Muscle layer of colon (tissue), 2 donors: ENCODE data around the gene AHNAK2.

Experiments used
- H3K27ac ChIP-seq: one replicate; pipeline ENCODE4 v1.7.0; 2013; ENCODE audit warnings: low read depth, mild to moderate bottlenecking, low read length, moderate library complexity
- H3K27me3 ChIP-seq, 2 donors: one replicate each; pipeline ENCODE4 v1.7.0; 2013; ENCODE audit warnings: low read length in 2 of 2, mild to moderate bottlenecking in 2 of 2; ENCODE audit not compliant: insufficient read depth in 2 of 2, control insufficient read depth in 1 of 2
- H3K36me3 ChIP-seq: one replicate; pipeline ENCODE4 v1.7.0; 2013; ENCODE audit warnings: mild to moderate bottlenecking, low read length; ENCODE audit not compliant: insufficient read depth
- H3K4me1 ChIP-seq: one replicate; pipeline ENCODE4 v1.7.0; 2013; ENCODE audit warnings: mild to moderate bottlenecking, low read length; ENCODE audit not compliant: insufficient read depth
- H3K4me3 ChIP-seq, 2 donors: one replicate each; pipeline ENCODE4 v1.7.0; 2013; ENCODE audit warnings: low read length in 2 of 2, low read depth in 1 of 2, mild to moderate bottlenecking in 1 of 2, moderate library complexity in 1 of 2
- H3K9ac ChIP-seq: one replicate; pipeline ENCODE4 v1.7.0; 2013; ENCODE audit warnings: low read length
- H3K9me3 ChIP-seq: one replicate; pipeline ENCODE4 v1.7.0; 2013; ENCODE audit warnings: mild to moderate bottlenecking, low read length
- donor health status: abdominal sarcoma.
- donor health status: Adenocarcinoma of cecum.

The AHNAK2 gene

DNA sequence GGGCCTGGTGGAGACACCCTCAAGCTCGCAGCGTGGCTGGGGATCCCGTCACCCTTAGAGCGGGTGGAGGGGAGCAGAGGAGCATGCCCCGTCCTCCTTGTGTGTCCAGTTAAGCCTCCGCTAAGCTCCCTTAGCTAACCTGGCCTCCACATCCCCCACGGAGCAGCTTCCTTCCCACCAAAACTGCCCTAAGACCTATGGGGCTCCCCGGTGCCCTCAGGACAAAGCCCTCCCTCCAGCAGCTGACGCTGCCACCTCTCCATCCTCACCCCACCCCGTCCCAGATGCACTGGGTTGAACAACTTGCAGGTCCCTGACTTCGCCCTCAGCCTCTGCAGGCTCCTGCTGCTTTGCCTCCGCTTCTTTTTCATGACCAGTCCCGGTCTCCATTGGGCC, 4.0 kb downstream of the AHNAK2 start:
- Histone ChIP-seq H3K4me1 (peaks cover 79% of the 10 kb centered on the region), H3K4me3 (peak overlapping the region; percentile 16 to 32), H3K27ac (peak overlapping the region; percentile 96), H3K36me3 (no peaks in the 10 kb centered on the region), H3K9ac (peak overlapping the region; percentile 44), H3K9me3 (no peaks in the 10 kb centered on the region), H3K27me3 (no peaks in the 10 kb centered on the region)

DNA sequence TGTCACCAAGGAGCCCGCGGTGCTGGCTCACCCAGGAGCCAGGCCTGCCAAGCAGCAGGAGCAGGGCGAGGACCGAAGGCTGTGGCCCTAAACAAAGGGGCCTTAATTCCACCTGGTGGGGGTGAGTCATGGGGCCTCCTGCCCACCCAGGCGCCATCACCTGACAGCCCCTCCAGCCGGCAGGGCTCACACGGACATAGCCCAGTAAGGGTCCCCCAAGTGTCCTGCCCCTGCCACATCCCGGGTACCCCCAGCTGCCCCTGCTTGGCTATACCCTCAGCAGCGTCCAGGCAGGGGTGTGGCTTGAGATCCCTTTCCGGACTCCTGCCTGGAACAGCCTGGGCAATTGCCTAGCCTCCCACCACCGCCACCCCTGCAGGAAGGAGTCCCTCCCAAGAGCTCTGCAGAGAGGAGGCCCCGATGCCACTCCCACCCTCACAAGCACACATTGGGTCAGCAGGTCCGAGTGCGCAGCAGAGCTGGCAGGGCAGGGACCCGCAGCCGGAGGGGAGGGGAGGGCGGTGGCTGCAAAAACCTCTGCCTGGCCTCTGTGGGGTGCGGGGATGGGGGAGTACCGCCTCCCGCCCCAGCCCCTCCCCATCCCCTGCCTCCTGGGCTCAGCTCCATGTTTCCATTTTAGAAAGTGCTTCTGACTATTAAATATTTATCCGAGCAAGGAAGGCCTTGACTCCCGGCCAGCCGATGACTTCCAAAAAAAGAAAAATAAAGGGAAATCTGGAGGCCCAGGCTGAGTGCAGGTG, 4.6 kb downstream of the AHNAK2 start:
- H3K4me3 ChIP-seq: peak overlapping the region; percentile 16 to 45
- H3K9ac ChIP-seq: peak overlapping the region; percentile 44
- H3K4me1 ChIP-seq: peaks cover 85% of the 10 kb centered on the region
- no peaks in the 10 kb centered on the region for H3K36me3 ChIP-seq
- H3K27ac ChIP-seq: peak overlapping the region; percentile 96
- no peaks in the 10 kb centered on the region for H3K27me3 ChIP-seq
- no peaks in the 10 kb centered on the region for H3K9me3 ChIP-seq

DNA sequence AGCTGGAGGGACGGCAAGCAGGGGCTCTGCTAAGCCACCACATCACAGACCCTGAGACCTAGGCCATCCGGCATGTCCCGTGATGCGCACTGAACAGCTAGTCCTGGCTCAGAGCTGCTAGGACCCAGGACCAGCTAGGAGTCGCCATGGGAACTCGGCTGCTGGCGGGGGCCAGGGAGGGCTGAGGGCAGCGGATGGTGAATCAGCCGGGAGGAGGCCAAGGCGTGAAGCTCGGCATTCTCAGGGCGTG, 5.1 kb downstream of the AHNAK2 start:
- H3K9ac ChIP-seq: peak overlapping the region; percentile 28
- peaks cover 87% of the 10 kb centered on the region for H3K4me1 ChIP-seq

DNA sequence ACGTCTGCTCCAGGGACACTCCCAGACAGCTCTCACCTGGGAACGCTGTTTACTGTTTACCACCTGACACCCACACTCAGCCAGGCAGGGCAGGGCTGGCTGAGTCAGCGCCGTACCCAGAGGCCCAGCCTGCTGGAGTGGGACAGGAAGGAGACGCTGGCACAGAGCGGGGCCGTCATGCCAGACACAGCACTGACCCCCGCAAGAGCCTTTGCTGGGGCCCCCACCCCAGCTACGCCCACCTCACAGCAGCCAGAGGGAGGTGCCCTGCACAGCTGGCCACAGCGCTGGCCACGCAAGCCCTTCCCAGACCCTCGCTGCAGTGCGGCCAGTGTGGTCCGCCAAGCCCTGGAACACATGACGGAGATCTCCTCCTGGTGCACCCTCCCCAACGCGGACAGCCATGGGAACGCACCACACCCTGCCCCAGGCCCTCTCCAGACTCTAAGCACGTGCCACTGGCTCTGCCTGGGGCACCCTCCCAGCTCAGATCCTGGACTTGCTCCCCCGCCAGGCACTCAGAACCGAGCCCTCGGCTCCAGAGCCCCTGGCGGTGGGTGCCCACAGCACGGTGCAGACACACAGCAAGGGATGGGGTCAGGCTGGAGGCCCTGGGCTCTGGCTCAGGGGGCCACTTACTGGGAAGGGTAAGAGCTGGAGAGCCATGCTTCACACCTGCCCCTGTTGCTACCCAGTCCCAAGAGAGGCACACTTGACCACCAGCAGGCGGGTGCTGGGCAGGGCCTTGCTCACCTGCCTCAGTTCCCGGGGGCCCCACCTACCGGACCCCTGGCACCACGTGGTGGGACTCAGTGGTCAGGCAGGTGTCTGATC, 5.7 kb downstream of the AHNAK2 start:
- Histone ChIP-seq H3K27me3 (no peaks in the 10 kb centered on the region), H3K9me3 (no peaks in the 10 kb centered on the region), H3K4me3 (peak overlapping the region in 1 of 2 donors; percentile 28), H3K9ac (peak overlapping the region; percentile 28), H3K4me1 (peaks cover 86% of the 10 kb centered on the region), H3K27ac (peak overlapping the region; percentile 96), H3K36me3 (no peaks in the 10 kb centered on the region)

More for the DNA sequence above, 5.1 kb downstream of the AHNAK2 start:
- Histone ChIP-seq H3K4me3 (peak overlapping the region in 1 of 2 donors; percentile 28), H3K9me3 (no peaks in the 10 kb centered on the region), H3K27me3 (no peaks in the 10 kb centered on the region), H3K36me3 (no peaks in the 10 kb centered on the region), H3K27ac (peak overlapping the region; percentile 96)

DNA sequence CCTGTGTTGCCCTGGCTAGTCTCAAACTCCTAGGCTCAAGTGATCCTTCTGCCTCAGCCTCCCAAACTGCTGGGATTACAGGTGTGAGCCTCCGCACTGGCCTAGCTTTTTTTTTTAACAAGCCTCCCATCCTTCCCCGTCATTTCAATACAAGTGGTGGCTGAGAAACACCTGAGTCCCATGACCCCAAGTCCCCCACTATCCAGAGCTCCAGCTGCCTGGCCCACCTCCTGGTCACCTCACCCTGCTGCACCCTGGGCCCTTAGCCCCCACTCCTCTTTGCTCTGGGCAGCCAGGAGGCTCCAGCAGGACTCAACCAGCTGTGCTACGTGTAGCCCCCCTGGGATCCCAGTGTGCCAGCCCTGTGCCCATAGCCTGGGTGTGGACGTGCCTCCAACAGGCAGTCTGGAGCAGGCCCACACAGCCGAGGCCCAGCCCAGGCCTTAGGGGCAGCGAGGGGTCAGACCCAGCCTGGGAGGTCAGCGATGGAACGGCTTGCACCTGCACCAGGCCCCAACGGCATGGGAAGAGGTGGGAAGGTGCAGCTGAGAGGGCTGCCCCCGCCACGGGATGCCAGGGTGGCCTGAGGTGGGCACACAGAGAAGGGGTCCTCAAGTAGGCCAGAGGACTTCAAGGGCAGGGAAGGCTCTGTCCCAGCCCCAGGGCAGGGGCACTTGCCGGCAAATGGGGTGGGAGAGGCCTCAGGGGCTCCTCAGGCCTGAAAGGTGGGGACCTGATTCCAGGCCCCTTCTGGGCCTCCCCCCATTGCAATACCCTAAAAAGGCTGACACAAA, 6.5 kb downstream of the AHNAK2 start:
- Histone ChIP-seq H3K27me3 (no peaks in the 10 kb centered on the region), H3K27ac (peak overlapping the region; percentile 96)

GRCh38 chr14:104970231-104971068, 7.7 kb downstream of the AHNAK2 start:
- Histone ChIP-seq H3K27me3 (no peaks in the 10 kb centered on the region), H3K4me1 (peaks cover 80% of the 10 kb centered on the region), H3K9ac (peak overlapping the region; percentile 96), H3K4me3 (peak overlapping the region; percentile 65 to 82), H3K27ac (peak overlapping the region; percentile 96), H3K36me3 (no peaks in the 10 kb centered on the region), H3K9me3 (no peaks in the 10 kb centered on the region)

More for the DNA sequence above, 6.5 kb downstream of the AHNAK2 start:
- H3K4me3 ChIP-seq: no peak overlapping the region
- H3K36me3 ChIP-seq: no peaks in the 10 kb centered on the region
- no peaks in the 10 kb centered on the region for H3K9me3 ChIP-seq
- H3K9ac ChIP-seq: peak overlapping the region; percentile 96
- peaks cover 86% of the 10 kb centered on the region for H3K4me1 ChIP-seq

- Histone ChIP-seq H3K9me3 (no peaks in the 10 kb centered on the region), H3K27me3 (no peaks in the 10 kb centered on the region), H3K27ac (peak overlapping the region; percentile 96), H3K4me1 (peaks cover 73% of the 10 kb centered on the region), H3K4me3 (peak overlapping the region; percentile 65 to 82), H3K9ac (peak overlapping the region; percentile 96), H3K36me3 (no peaks in the 10 kb centered on the region)
Observed at GRCh38 chr14:104969741-104970230, 8.4 kb downstream of the AHNAK2 start.

DNA sequence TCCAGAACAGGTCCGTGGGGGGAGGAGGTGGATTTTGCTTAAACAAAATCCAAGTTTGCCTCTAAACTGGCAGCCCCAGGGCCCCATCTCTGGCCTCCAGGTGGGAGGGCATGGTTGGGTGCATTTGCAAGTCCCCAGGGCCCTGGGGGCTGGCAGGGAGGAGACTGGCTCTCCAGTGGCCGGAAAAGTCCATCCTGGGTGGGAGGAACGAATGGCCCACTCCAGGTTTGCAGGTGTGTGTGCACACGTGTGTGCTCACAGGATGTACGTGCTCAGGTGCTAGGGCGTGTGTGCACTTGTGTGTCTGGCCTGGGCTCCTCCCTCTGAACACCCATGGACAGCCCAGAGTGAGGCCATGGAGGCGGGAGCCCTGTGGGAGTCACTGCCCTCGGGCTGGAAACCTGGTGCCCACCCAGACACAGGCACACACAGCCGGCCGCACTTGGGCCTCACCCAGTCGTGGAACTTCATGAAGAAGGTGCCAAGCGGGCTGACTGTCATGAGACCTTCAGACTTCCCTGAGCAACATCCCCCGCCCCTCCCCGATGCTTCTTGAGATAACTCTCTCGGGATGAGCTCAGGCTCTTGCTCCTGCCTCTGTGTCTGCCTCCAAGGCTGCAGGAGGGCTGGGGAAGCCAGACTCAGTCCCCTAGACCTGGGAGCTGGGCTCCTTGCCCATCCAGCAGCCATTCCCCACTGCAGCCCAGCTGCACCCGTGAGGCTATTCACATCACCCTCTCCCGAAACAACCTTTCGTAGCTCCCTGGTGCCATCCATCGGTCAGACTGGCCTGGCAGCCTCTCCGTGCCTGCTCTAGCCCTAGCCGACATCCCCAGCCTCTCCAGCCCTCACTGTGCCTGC, 9.4 kb downstream of the AHNAK2 start:
- Histone ChIP-seq H3K9ac (peak overlapping the region; percentile 96), H3K36me3 (no peaks in the 10 kb centered on the region), H3K27ac (peak overlapping the region; percentile 96), H3K4me1 (peaks cover 69% of the 10 kb centered on the region), H3K4me3 (peak overlapping the region; percentile 65 to 82), H3K27me3 (no peaks in the 10 kb centered on the region), H3K9me3 (no peaks in the 10 kb centered on the region)

- H3K4me1 ChIP-seq: peaks cover 63% of the 10 kb centered on the region
- no peaks in the 10 kb centered on the region for H3K9me3 ChIP-seq
- no peaks in the 10 kb centered on the region for H3K27me3 ChIP-seq
- peak overlapping the region; percentile 67 for H3K9ac ChIP-seq
- H3K36me3 ChIP-seq: no peaks in the 10 kb centered on the region
- H3K27ac ChIP-seq: peak overlapping the region; percentile 96
- peak overlapping the region; percentile 69 to 82 for H3K4me3 ChIP-seq
Observed at GRCh38 chr14:104968153-104968527, 10.0 kb downstream of the AHNAK2 start.
